ENCODE results near the gene KCNT1. TPM values are rescaled to one million over a fixed set of nuclear protein-coding genes. Genes with fewer than 3 reads are reported as not detected.
A peak's percentile ranks its signal among the peaks of the same experiment; 100 is the strongest.

KCNT1 gene
- total RNA-seq, 1 experiment from 2014 or later = 0.68 TPM

DNA sequence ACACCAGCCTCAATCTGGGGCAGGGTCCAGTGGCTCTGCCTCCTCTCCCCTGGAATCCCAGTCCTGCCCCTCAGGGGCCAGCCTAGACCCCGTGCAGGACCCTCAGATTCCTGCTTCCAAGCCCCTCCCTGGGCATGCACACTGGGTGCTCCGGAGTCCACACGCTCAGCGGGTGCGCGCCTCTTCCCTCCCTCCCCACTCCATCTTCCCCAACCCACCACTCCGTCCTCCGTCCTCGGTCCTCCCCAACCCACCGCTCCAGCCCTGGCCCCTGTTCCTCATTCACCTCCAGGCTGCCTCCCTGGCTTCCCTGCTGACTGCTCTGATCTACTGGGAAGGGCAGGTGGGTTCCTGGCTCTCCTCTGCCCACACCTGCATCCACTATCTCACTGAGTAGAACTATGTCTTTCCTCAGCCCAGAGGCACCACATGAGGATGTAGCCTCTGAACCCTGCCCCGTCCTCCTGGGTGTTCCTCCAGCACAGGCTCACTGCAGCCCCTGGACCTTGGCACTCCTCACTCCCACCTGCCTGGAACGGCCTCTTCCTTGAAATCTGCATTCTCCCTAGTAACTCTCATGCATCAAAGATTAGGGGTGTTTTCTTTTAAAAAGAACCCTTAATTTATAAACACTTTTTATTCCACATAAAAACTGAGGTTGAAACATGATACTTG is 112.6 kb downstream of the KCNT1 start:
- Histone ChIP-seq H4K91ac (ENCODE audit: insufficient read length, low read depth, low read length) (no peak overlapping the region), H3K79me2 (ENCODE audit: insufficient read depth, low read length) (no peaks in the 10 kb centered on the region), H2BK12ac (ENCODE audit: insufficient read length, low read depth, low read length) (no peak overlapping the region), H3K4me1 (ENCODE audit: insufficient read depth, low read length) (no peaks in the 10 kb centered on the region), H4K5ac (ENCODE audit: insufficient read length, low read depth, low read length) (no peak overlapping the region), H3K56ac (ENCODE audit: insufficient read length, low read depth, low read length) (no peak overlapping the region), H3K14ac (ENCODE audit: insufficient read depth, low read length) (no peak overlapping the region; the same call in 1 of the 2 replicates), H2BK20ac (ENCODE audit: low read depth, low read length, poor library complexity, severe bottlenecking) (no peak overlapping the region), H3K23ac (ENCODE audit: insufficient read length, low read depth, low read length) (no peak overlapping the region), H3K9ac (ENCODE audit: extremely low read depth, insufficient read length, low read length) (no peak overlapping the region), H2BK120ac (ENCODE audit: low read depth, low read length, poor library complexity, severe bottlenecking) (no peak overlapping the region), H4K20me1 (ENCODE audit: control insufficient read depth, insufficient read depth, insufficient read length) (no peaks in the 10 kb centered on the region), H3K18ac (ENCODE audit: insufficient read length, low read depth, low read length) (no peak overlapping the region), H3K79me1 (ENCODE audit: insufficient read depth, low read depth, low read length, poor library complexity, severe bottlenecking) (no peaks in the 10 kb centered on the region), H3K4ac (ENCODE audit: low read depth, low read length) (no peak overlapping the region), H3K27ac (ENCODE audit: insufficient read length, low read depth, low read length) (no peak overlapping the region), H4K8ac (replicated peaks; ENCODE audit: insufficient read length, low read depth, low read length) (no peak overlapping the region), H3K27me3 (ENCODE audit: insufficient read depth, low read length) (no peaks in the 10 kb centered on the region), H2BK15ac (ENCODE audit: low read depth, low read length) (no peak overlapping the region), H3T11ph (ENCODE audit: low read length) (no peak overlapping the region), H3K4me2 (ENCODE audit: insufficient read depth, insufficient read length, low read length) (no peak overlapping the region), H3K23me2 (ENCODE audit: insufficient read length, low read depth, low read length, poor library complexity, severe bottlenecking) (no peaks in the 10 kb centered on the region), H2BK5ac (ENCODE audit: insufficient read length, low read length) (no peak overlapping the region), H2AFZ (ENCODE audit: low read length) (no peak overlapping the region), H3K9me3 (ENCODE audit: control insufficient read depth, low read depth, low read length) (no peaks in the 10 kb centered on the region), H2AK5ac (ENCODE audit: insufficient read length, low read length) (no peak overlapping the region)
- no CpG with 5 or more reads among the region's 12 CpGs for WGBS (ENCODE audit: extremely low coverage, insufficient read length, low lambda C conversion rate)
- Mint-ChIP-seq H3K27ac (peak overlapping the region in 1 of 3 experiments; percentile 82; a peak in 2 of 7 replicates), H3K4me3 (no peak overlapping the region; a peak in 1 of 5 replicates), H3K36me3 (ENCODE audit: insufficient read depth in 1 of 3, low read depth in 3 of 3) (peaks cover 50 to 96% (median 94%) of the 10 kb centered on the region in 3 experiments; a peak in 6 of 7 replicates), H3K4me1 (no peaks in the 10 kb centered on the region), H3K27me3 (ENCODE audit: low read depth) (peaks cover 2% of the 10 kb centered on the region; the same call in 1 of the 2 replicates), H3K9me3 (no peaks in the 10 kb centered on the region)
- TF ChIP-seq, protein P1, sequence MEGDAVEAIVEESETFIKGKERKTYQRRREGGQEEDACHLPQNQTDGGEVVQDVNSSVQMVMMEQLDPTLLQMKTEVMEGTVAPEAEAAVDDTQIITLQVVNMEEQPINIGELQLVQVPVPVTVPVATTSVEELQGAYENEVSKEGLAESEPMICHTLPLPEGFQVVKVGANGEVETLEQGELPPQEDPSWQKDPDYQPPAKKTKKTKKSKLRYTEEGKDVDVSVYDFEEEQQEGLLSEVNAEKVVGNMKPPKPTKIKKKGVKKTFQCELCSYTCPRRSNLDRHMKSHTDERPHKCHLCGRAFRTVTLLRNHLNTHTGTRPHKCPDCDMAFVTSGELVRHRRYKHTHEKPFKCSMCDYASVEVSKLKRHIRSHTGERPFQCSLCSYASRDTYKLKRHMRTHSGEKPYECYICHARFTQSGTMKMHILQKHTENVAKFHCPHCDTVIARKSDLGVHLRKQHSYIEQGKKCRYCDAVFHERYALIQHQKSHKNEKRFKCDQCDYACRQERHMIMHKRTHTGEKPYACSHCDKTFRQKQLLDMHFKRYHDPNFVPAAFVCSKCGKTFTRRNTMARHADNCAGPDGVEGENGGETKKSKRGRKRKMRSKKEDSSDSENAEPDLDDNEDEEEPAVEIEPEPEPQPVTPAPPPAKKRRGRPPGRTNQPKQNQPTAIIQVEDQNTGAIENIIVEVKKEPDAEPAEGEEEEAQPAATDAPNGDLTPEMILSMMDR (conservative IDR thresholded peaks at IDR 0.05) = no peak
- DNase-seq = no peak
